Neuronal stem cell (in vitro differentiated cells): ENCODE data around the gene PDE1A.
A peak's percentile ranks its signal among the peaks of the same experiment; 100 is the strongest.

Experiments
- DNase-seq: peaks from one replicate; pipeline ENCODE4 v3.0.0-alpha.2; 2013; ENCODE audit warnings: low spot score
- H2AFZ ChIP-seq: one replicate; pipeline ENCODE4 v1.6.1; 2013; ENCODE audit warnings: mild to moderate bottlenecking, low read length, inconsistent platforms
- H2AK5ac ChIP-seq: 2 replicates; pipeline ENCODE4 v1.6.1; 2013; ENCODE audit warnings: low read depth, mild to moderate bottlenecking, inconsistent platforms, low read length, moderate library complexity, mixed read lengths
- H2BK120ac ChIP-seq: 2 replicates; pipeline ENCODE4 v1.6.1; 2013; ENCODE audit warnings: low read depth, mild to moderate bottlenecking, inconsistent platforms, low read length, moderate library complexity, mixed read lengths
- H2BK12ac ChIP-seq: one replicate; pipeline ENCODE4 v1.6.1; 2013; ENCODE audit warnings: low read length, inconsistent platforms
- H2BK15ac ChIP-seq: 2 replicates; pipeline ENCODE4 v1.6.1; 2013; ENCODE audit warnings: mild to moderate bottlenecking, low read length, inconsistent platforms, mixed read lengths
- H2BK5ac ChIP-seq: one replicate; pipeline ENCODE4 v1.6.1; 2013; ENCODE audit warnings: inconsistent platforms, mild to moderate bottlenecking, low read length, moderate library complexity
- H3K14ac ChIP-seq: one replicate; pipeline ENCODE4 v1.6.1; 2013; ENCODE audit warnings: low read length, inconsistent platforms
- H3K18ac ChIP-seq: 2 replicates; pipeline ENCODE4 v1.6.1; 2013; ENCODE audit warnings: low read length, inconsistent platforms
- H3K23ac ChIP-seq: 2 replicates; pipeline ENCODE4 v1.6.1; 2013; ENCODE audit warnings: low read depth, mild to moderate bottlenecking, mixed read lengths, low read length, inconsistent platforms; ENCODE audit not compliant: poor library complexity
- H3K27ac ChIP-seq: replicated peaks from 3 replicates; pipeline ENCODE4 v1.5.1; 2013; ENCODE audit warnings: low read length, inconsistent platforms
- H3K27me3 ChIP-seq, 3 experiments: 2 replicates each; pipeline ENCODE4 v1.6.1; 2013; ENCODE audit warnings: low read length in 3 of 3, mild to moderate bottlenecking in 2 of 3, inconsistent platforms in 1 of 3, low read depth in 1 of 3, mixed read lengths in 1 of 3, moderate library complexity in 1 of 3; ENCODE audit not compliant: control insufficient read depth in 3 of 3, insufficient read depth in 3 of 3
- H3K36me3 ChIP-seq, 2 donors: replicated peaks in 1 of 2; 2 replicates each; pipeline ENCODE4 v1.6.1; 2013; ENCODE audit warnings: low read length in 2 of 2; ENCODE audit not compliant: control insufficient read depth in 2 of 2, insufficient read depth in 2 of 2
- H3K4ac ChIP-seq: 2 replicates; pipeline ENCODE4 v1.6.1; 2013; ENCODE audit warnings: inconsistent platforms, mild to moderate bottlenecking, low read length, moderate library complexity
- H3K4me1 ChIP-seq, 2 donors: 1 replicate in 1 of 2; 2 replicates in 1 of 2; pipeline ENCODE4 v1.6.1; 2013; ENCODE audit warnings: low read length in 2 of 2, low read depth in 1 of 2; ENCODE audit not compliant: control insufficient read depth in 2 of 2, insufficient read depth in 1 of 2
- H3K4me2 ChIP-seq: one replicate; pipeline ENCODE4 v1.6.1; 2013; ENCODE audit warnings: mild to moderate bottlenecking, low read length, inconsistent platforms; ENCODE audit not compliant: insufficient read depth, poor library complexity, severe bottlenecking
- H3K4me3 ChIP-seq, 2 donors: 2 replicates each; pipeline ENCODE4 v1.5.1; 2013; ENCODE audit warnings: low read length in 2 of 2, mild to moderate bottlenecking in 2 of 2, inconsistent platforms in 1 of 2, moderate library complexity in 1 of 2
- H3K79me1 ChIP-seq: one replicate; pipeline ENCODE4 v1.6.1; 2013; ENCODE audit warnings: low read depth, mild to moderate bottlenecking, inconsistent platforms, low read length, moderate library complexity
- H3K9ac ChIP-seq: one replicate; pipeline ENCODE4 v1.6.1; 2013; ENCODE audit warnings: mild to moderate bottlenecking, low read depth, low read length, inconsistent platforms; ENCODE audit not compliant: poor library complexity
- H3K9me3 ChIP-seq, 2 donors: replicated peaks in 1 of 2; 2 replicates each; pipeline versions ENCODE3 to v1.6.1; 2013; ENCODE audit warnings: low read length in 2 of 2, mild to moderate bottlenecking in 2 of 2, inconsistent platforms in 1 of 2, low read depth in 1 of 2, mixed read lengths in 1 of 2, moderate library complexity in 1 of 2; ENCODE audit not compliant: control insufficient read depth in 2 of 2, insufficient read depth in 1 of 2
- H4K8ac ChIP-seq: one replicate; pipeline ENCODE4 v1.6.1; 2013; ENCODE audit warnings: low read depth, mild to moderate bottlenecking, inconsistent platforms, low read length, moderate library complexity
- H4K91ac ChIP-seq: one replicate; pipeline ENCODE4 v1.6.1; 2013; ENCODE audit warnings: low read length, low read depth, mild to moderate bottlenecking, inconsistent platforms; ENCODE audit not compliant: poor library complexity
- WGBS, 2 donors: extraction: QIAGEN DNeasy Blood & Tissue Kit; methylation state at CpG; one replicate each; pipeline ENCODE4 v1.1.7; 2013; ENCODE audit warnings: missing lambda C conversion rate in 2 of 2, mixed read lengths in 1 of 2; ENCODE audit not compliant: insufficient read length in 2 of 2, insufficient replicate concordance in 1 of 2; ENCODE audit errors: extremely low coverage in 2 of 2; 5-methylcytosine and 5-hydroxymethylcytosine counted together

Gene PDE1A

DNA sequence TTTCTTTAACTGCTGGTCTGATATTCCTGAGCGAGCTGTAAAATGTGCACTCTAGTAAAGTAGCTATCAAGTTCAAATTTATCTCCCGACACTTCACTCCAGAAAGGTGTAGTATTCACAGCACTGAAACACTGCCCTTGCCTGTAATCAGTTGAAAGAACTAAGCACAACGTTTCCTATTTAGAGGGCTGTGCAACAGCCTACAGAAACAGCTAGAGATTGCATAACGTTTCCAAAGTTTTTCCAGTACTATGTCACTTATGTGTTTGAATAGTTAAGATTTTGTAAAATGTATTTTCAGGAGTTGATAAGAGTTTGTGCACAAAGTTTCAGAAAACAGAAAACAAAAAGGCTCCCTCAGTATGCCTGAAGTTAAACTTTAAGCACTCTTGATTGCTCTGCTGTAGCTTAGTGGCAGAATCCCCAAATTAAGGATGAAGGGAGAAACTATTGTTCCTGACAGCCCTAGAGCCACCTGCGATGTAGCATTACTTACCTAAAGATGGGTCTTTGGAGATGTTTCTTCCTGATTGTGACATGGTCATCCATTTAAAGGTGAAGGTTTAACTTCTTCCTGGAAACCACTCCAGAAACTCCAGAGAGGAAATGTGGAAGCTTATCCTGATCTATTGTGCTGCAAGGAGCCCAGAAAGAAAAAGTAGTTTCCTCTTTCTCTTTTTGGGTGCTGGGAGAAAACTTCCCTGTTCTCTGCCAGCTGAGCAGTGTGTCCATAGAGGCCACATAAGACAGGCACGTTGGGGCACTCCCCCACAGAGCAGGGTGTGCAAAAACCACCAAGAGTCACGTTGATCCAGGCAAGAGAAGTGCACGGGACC, 536 bp downstream of the PDE1A start:
- H3K4me3 ChIP-seq, result no peak overlapping the region
- DNase-seq, result no peak
- WGBS, 2 donors, result no CpG with 5 or more reads among the region's 8 CpGs

DNA sequence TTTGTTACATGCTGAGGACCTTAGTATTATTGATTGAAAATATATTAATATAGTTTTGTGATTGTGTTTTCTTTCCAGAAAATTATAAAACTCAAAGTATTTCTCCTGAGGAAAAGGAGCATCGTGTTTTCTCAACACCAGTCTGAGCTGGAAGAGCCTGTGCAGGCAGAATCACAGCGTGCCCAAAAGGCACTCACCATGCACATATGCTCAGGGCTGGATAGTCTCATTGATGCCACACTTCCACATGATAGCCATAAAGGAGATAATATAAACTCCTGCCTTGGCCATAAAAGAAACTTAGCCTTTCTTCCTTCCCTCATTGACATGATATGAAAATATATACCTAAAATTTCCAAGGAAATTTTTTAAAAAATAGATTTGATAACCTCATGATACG, 4.0 kb downstream of the PDE1A start:
- no peaks in the 10 kb centered on the region for H3K9me3 ChIP-seq
- no peak overlapping the region for H2BK12ac ChIP-seq
- no peak overlapping the region for H2BK15ac ChIP-seq
- no peaks in the 10 kb centered on the region for H3K36me3 ChIP-seq
- no peak overlapping the region for H2BK120ac ChIP-seq
- H2AK5ac ChIP-seq, result no peak overlapping the region
- no CpG with 5 or more reads among the region's 3 CpGs for WGBS, 2 donors
- H3K79me1 ChIP-seq, result no peaks in the 10 kb centered on the region
- H3K4me2 ChIP-seq, result no peak overlapping the region
- DNase-seq, result no peak
- H2BK5ac ChIP-seq, result no peak overlapping the region
- H4K91ac ChIP-seq, result no peak overlapping the region
- H3K27ac ChIP-seq, result no peak overlapping the region
- no peaks in the 10 kb centered on the region for H3K4me1 ChIP-seq
- H3K14ac ChIP-seq, result no peak overlapping the region
- H4K8ac ChIP-seq, result no peak overlapping the region
- H3K27me3 ChIP-seq, result no peaks in the 10 kb centered on the region
- H3K23ac ChIP-seq, result no peak overlapping the region
- H2AFZ ChIP-seq, result no peak overlapping the region
- H3K18ac ChIP-seq, result no peak overlapping the region
- H3K9ac ChIP-seq, result no peak overlapping the region
- no peak overlapping the region for H3K4me3 ChIP-seq
- H3K4ac ChIP-seq, result no peak overlapping the region

More for the DNA sequence above, 536 bp downstream of the PDE1A start:
- Histone ChIP-seq H2AK5ac (no peak overlapping the region), H3K4ac (no peak overlapping the region), H2BK5ac (no peak overlapping the region), H2AFZ (no peak overlapping the region), H3K9ac (no peak overlapping the region), H2BK15ac (no peak overlapping the region), H3K36me3 (no peaks in the 10 kb centered on the region), H2BK120ac (no peak overlapping the region), H4K8ac (peak overlapping the region; percentile 84), H3K79me1 (no peaks in the 10 kb centered on the region), H3K23ac (no peak overlapping the region), H3K27ac (no peak overlapping the region), H3K4me1 (no peaks in the 10 kb centered on the region), H3K14ac (no peak overlapping the region), H4K91ac (no peak overlapping the region), H3K4me2 (no peak overlapping the region), H2BK12ac (no peak overlapping the region), H3K18ac (peak overlapping the region; percentile 62), H3K9me3 (peaks cover 0 to 8% of the 10 kb centered on the region in 2 donors), H3K27me3 (no peaks in the 10 kb centered on the region)

DNA sequence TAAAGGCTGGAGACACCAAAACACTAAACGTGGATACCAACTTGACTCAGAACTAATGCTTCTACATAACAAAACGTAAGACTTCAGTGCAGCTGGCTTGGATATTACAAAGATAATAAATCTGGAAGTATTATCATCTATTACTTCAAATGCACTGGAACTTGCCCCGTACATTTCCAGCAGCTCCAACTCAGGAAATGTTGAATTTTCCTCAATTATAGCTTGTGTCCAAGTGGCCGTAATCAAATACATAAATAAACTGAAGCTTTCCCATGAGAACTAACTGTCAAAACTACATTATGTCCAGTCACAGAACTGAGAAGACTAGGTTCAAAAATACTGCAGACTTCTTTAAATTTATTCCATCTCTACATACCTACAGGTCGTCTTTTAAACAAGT, 6.2 kb downstream of the PDE1A start:
- Histone ChIP-seq H3K4ac (no peak overlapping the region), H3K14ac (no peak overlapping the region), H3K79me1 (no peaks in the 10 kb centered on the region), H3K4me1 (no peaks in the 10 kb centered on the region), H4K91ac (no peak overlapping the region), H3K4me2 (no peak overlapping the region), H3K27me3 (no peaks in the 10 kb centered on the region), H2BK5ac (no peak overlapping the region), H3K27ac (no peak overlapping the region), H3K36me3 (no peaks in the 10 kb centered on the region), H3K4me3 (no peak overlapping the region), H2BK15ac (no peak overlapping the region), H3K9me3 (no peaks in the 10 kb centered on the region), H4K8ac (no peak overlapping the region), H3K18ac (no peak overlapping the region), H2AFZ (no peak overlapping the region), H3K9ac (no peak overlapping the region), H2BK12ac (no peak overlapping the region), H2AK5ac (no peak overlapping the region), H3K23ac (no peak overlapping the region), H2BK120ac (no peak overlapping the region)
- no peak for DNase-seq
- no CpG with 5 or more reads among the region's 5 CpGs for WGBS, 2 donors

DNA sequence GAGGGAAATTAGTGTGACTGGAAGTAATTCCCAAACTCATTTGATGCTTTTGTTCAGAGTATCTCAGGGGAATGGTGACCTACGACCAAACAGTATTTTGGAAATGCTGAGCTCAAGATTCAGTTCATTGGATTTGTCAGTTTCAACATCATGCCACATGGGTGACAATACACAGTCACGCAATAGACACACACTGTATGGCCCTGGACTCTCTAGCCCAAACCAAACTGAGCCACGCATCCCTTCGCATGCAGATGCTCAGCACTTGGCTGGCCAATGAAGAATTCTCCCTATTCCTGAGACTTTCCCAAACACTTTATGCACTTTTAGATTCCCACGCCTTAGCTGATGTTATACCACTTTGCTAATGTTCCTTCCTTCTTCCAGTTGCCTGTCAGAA, 10.0 kb downstream of the PDE1A start:
- H3K4me2 ChIP-seq, result no peak overlapping the region
- no peaks in the 10 kb centered on the region for H3K4me1 ChIP-seq
- H3K27me3 ChIP-seq, result no peaks in the 10 kb centered on the region
- no peak overlapping the region for H3K23ac ChIP-seq
- H3K36me3 ChIP-seq, result no peaks in the 10 kb centered on the region
- H2BK5ac ChIP-seq, result no peak overlapping the region
- no peak overlapping the region for H2AFZ ChIP-seq
- no peak for DNase-seq
- no peak overlapping the region for H2BK12ac ChIP-seq
- no peak overlapping the region for H3K4me3 ChIP-seq
- H3K9me3 ChIP-seq, result no peaks in the 10 kb centered on the region
- no peak overlapping the region for H2BK15ac ChIP-seq
- H3K9ac ChIP-seq, result no peak overlapping the region
- H3K18ac ChIP-seq, result no peak overlapping the region
- H3K79me1 ChIP-seq, result no peaks in the 10 kb centered on the region
- H2BK120ac ChIP-seq, result no peak overlapping the region
- no peak overlapping the region for H3K27ac ChIP-seq
- H4K8ac ChIP-seq, result no peak overlapping the region
- no peak overlapping the region for H2AK5ac ChIP-seq
- H4K91ac ChIP-seq, result no peak overlapping the region
- WGBS, 2 donors, result no CpG with 5 or more reads among the region's 5 CpGs
- H3K4ac ChIP-seq, result no peak overlapping the region
- no peak overlapping the region for H3K14ac ChIP-seq
